OCI-LY7 (cell line): ENCODE data around the gene IDI1. TPM values are rescaled to one million over a fixed set of nuclear protein-coding genes. Genes with fewer than 3 reads are reported as not detected.

Source experiments
- BruUV-seq: library from RNA; stranded (reverse); fragments of 400-500 nt; replicated peaks from 2 replicates; lab custom pipeline; 2021; lab: Mats Ljungman, UMichigan
- CTCF ChIA-PET: fragments of 300-600 bp; sonication (Branson Sonifier 250); formaldehyde crosslinking; loops from one replicate; lab custom pipeline; 2022; ENCODE audit warnings: antibody characterized with exemption; ENCODE audit not compliant: unreplicated experiment; lab: Charles Lee
- POLR2A ChIA-PET: fragments of 300-600 bp; sonication (Branson Sonifier 250); formaldehyde crosslinking; loops from one replicate; lab custom pipeline; 2022; ENCODE audit warnings: antibody characterized with exemption; lab: Charles Lee
- DNase-seq: peaks from one replicate; pipeline ENCODE4 v3.0.0-alpha.2; 2015; ENCODE audit warnings: low spot score
- H2AFZ ChIP-seq: fragments of 200-600 bp; sonication (generic), shearing (Covaris generic); 2 replicates; pipeline ENCODE4 v1.6.1; 2014; ENCODE audit warnings: mild to moderate bottlenecking, antibody characterized with exemption, low read length, moderate library complexity
- H3K27ac ChIP-seq: fragments of 200-600 bp; sonication (generic); 2 replicates; pipeline ENCODE4 v1.5.1; 2014; ENCODE audit warnings: mixed run types, low read depth, mild to moderate bottlenecking, moderate library complexity, low read length, inconsistent platforms; ENCODE audit not compliant: poor library complexity, severe bottlenecking
- H3K36me3 ChIP-seq: fragments of 200-600 bp; sonication (generic); 2 replicates; pipeline ENCODE4 v1.6.1; 2014; ENCODE audit warnings: mild to moderate bottlenecking, antibody characterized with exemption, low read length, moderate library complexity, mixed read lengths; ENCODE audit not compliant: insufficient read depth
- H3K4me1 ChIP-seq: fragments of 200-600 bp; sonication (generic); 2 replicates; pipeline ENCODE4 v1.5.1; 2014; ENCODE audit warnings: mild to moderate bottlenecking, low read length; ENCODE audit not compliant: insufficient read depth, poor library complexity, severe bottlenecking
- H3K4me2 ChIP-seq: fragments of 200-600 bp; sonication (generic); 2 replicates; pipeline ENCODE4 v1.6.1; 2014; ENCODE audit warnings: mild to moderate bottlenecking, low read length
- H3K4me3 ChIP-seq: fragments of 200-600 bp; sonication (generic); 2 replicates; pipeline ENCODE4 v1.5.1; 2014; ENCODE audit warnings: mild to moderate bottlenecking, low read depth, low read length; ENCODE audit not compliant: poor library complexity, severe bottlenecking
- H3K79me2 ChIP-seq: fragments of 200-600 bp; sonication (generic); 2 replicates; pipeline ENCODE4 v1.6.1; 2016; ENCODE audit warnings: low read depth, mild to moderate bottlenecking, low read length, moderate library complexity, mixed read lengths; ENCODE audit not compliant: insufficient read depth
- H3K9me2 ChIP-seq: fragments of 200-600 bp; sonication (generic); 2 replicates; pipeline ENCODE4 v1.6.1; 2016; ENCODE audit warnings: mild to moderate bottlenecking, low read length, mixed read lengths; ENCODE audit not compliant: insufficient read depth
- H3K9me3 ChIP-seq: fragments of 200-600 bp; sonication (generic); 2 replicates; pipeline ENCODE4 v1.6.1; 2014; ENCODE audit warnings: mild to moderate bottlenecking, mixed run types, low read length, mixed read lengths
- H4K20me1 ChIP-seq: fragments of 200-600 bp; sonication (generic); 2 replicates; pipeline ENCODE4 v1.6.1; 2014; ENCODE audit warnings: mild to moderate bottlenecking, antibody characterized with exemption, low read length, moderate library complexity, mixed read lengths; ENCODE audit not compliant: insufficient read depth
- CTCF ChIP-seq: fragments of 200-600 bp; sonication (generic); conservative IDR thresholded peaks from 2 replicates; pipeline ENCODE4 v1.5.1; 2014; ENCODE audit warnings: mild to moderate bottlenecking, antibody characterized with exemption, low read length, moderate library complexity, mixed read lengths
- EZH2phosphoT487 ChIP-seq: fragments of 200-600 bp; sonication (generic); IDR thresholded peaks from 2 replicates; pipeline ENCODE4 v1.6.1; 2018; ENCODE audit warnings: low read depth, borderline replicate concordance, mild to moderate bottlenecking, mixed run types, antibody characterized with exemption, low read length, moderate library complexity, mixed read lengths
- intact Hi-C: fragments of 100-400 bp; cut with micrococcal nuclease; formaldehyde crosslinking; loops from one replicate; pipeline ENCODE4 v1.10.0; 2022; ENCODE audit not compliant: unreplicated experiment
- total RNA-seq, 2 experiments: library from RNA; depleted of rRNA in 1 of 2; stranded (reverse); fragments of >200 nt in 1 of 2; shearing (Covaris generic) in 1 of 2; gene quantifications; 2 replicates each; pipeline ENCODE4 v1.2.3, GENCODE V29; 2014 to 2022

The IDI1 gene
- total RNA-seq, 2 experiments from 2014 or later = 106 to 112 TPM

- H3K4me3 ChIP-seq = no peak overlapping the region
These were observed 12.6 kb downstream of the IDI1 start for GRCh38 chr10:1036341-1036791.

GRCh38 chr10:1035201-1035600, 13.7 kb downstream of the IDI1 start:
- no peaks in the 10 kb centered on the region for H3K9me3 ChIP-seq
- H3K79me2 ChIP-seq = peaks cover under 1% of the 10 kb centered on the region; the same call in 1 of the 2 replicates
- no peak overlapping the region for H2AFZ ChIP-seq
- H3K4me3 ChIP-seq = no peak overlapping the region
- TF ChIP-seq EZH2phosphoT487 (no peak), CTCF (no peak)
- H3K9me2 ChIP-seq = no peaks in the 10 kb centered on the region
- no peak overlapping the region for H3K4me2 ChIP-seq
- no peak overlapping the region for H3K27ac ChIP-seq
- intact Hi-C loops = no loop called here
- no peaks in the 10 kb centered on the region for H3K4me1 ChIP-seq
- POLR2A ChIA-PET = no interaction called here
- DNase-seq = no peak
- H3K36me3 ChIP-seq = peaks cover 35% of the 10 kb centered on the region
- peaks cover 3% of the 10 kb centered on the region; the same call in 1 of the 2 replicates for H4K20me1 ChIP-seq
- no TSS peak for BruUV-seq
- CTCF ChIA-PET = no interaction called here

More at GRCh38 chr10:1036341-1036791, 12.6 kb downstream of the IDI1 start:
- no peak overlapping the region for H3K27ac ChIP-seq
- no peak overlapping the region for H3K4me2 ChIP-seq
- ChIA-PET POLR2A (no interaction called here), CTCF (no interaction called here)
- H3K9me3 ChIP-seq = no peaks in the 10 kb centered on the region
- BruUV-seq = no TSS peak
- peaks cover 6% of the 10 kb centered on the region; the same call in 1 of the 2 replicates for H4K20me1 ChIP-seq
- H2AFZ ChIP-seq = no peak overlapping the region
- peaks cover 47% of the 10 kb centered on the region for H3K36me3 ChIP-seq
- TF ChIP-seq CTCF = no peak
- TF ChIP-seq EZH2phosphoT487 = no peak
- intact Hi-C loops = no loop called here
- peaks cover 8% of the 10 kb centered on the region; the same call in 1 of the 2 replicates for H3K79me2 ChIP-seq
- no peaks in the 10 kb centered on the region for H3K4me1 ChIP-seq
- H3K9me2 ChIP-seq = no peaks in the 10 kb centered on the region
- no peak for DNase-seq

- DNase-seq = no peak
- Histone ChIP-seq H3K36me3 (peaks cover 31% of the 10 kb centered on the region), H3K9me2 (no peaks in the 10 kb centered on the region), H3K4me1 (no peaks in the 10 kb centered on the region), H3K4me3 (no peak overlapping the region), H3K4me2 (no peak overlapping the region), H3K79me2 (no peaks in the 10 kb centered on the region), H3K27ac (no peak overlapping the region), H2AFZ (no peak overlapping the region), H3K9me3 (no peaks in the 10 kb centered on the region), H4K20me1 (no peaks in the 10 kb centered on the region)
- intact Hi-C loops = no loop called here
- ChIA-PET CTCF (no interaction called here), POLR2A (no interaction called here)
- TF ChIP-seq CTCF (no peak), EZH2phosphoT487 (no peak)
- no TSS peak for BruUV-seq
These were observed 14.2 kb downstream of the IDI1 start for GRCh38 chr10:1034758-1035157.
